OCI-LY1 (cell line): Measurements from ENCODE around the gene TVP23A.

Experiments used
- CTCF ChIP-seq: fragments of 200-600 bp; sonication (generic), shearing (Covaris generic); IDR thresholded peaks from 2 replicates; pipeline ENCODE4 v1.5.1; 2017; ENCODE audit warnings: mild to moderate bottlenecking, antibody characterized with exemption, low read length, moderate library complexity, mixed read lengths
- EZH2 ChIP-seq: fragments of 200-600 bp; sonication (generic), shearing (Covaris generic); IDR thresholded peaks from 2 replicates; pipeline ENCODE4 v1.8.0; 2017; ENCODE audit warnings: borderline replicate concordance, mixed run types, mild to moderate bottlenecking, antibody characterized with exemption, low read length, moderate library complexity, mixed read lengths

- TF ChIP-seq CTCF (no peak), EZH2 (no peak)
Observed at GRCh38 chr16:10769381-10769780, 49.2 kb downstream of the TVP23A start.
